ENCODE measurements around the gene NPHP4. TPM values are rescaled to one million over a fixed set of nuclear protein-coding genes. Genes with fewer than 3 reads are reported as not detected.

Gene NPHP4
- total and polyA plus RNA-seq, 2 donors (not counting 3 experiments of a cell fraction or from before 2014, with no cell fraction given), result 4.4 to 11.7 TPM

DNA sequence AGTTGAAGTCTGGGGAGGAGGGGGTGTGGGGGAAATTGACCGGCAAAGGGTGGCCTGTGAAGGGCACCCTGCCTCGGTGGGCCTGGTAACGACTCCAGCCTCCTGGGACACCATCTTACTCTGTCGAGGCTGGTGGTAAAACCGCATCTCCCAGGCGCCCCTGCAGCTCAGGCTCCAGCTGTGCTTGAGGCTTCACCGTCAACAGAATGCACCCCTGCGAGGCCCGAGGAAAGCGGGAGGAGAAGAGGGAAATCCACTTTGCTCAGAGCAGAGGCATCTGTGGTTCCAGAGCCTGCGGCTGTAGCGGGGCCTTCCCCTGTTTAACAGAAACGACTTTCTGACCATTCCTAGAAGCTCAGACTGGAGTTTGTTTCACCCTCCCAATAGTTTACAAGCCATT lies 165.6 kb downstream of the NPHP4 start:
- no peaks in the 10 kb centered on the region for H3K4me1 ChIP-seq (ENCODE audit: control insufficient read depth, extremely low read depth, insufficient read depth, low read length)
- H2AFZ ChIP-seq (ENCODE audit: low read depth, low read length), result no peak overlapping the region
- no peaks in the 10 kb centered on the region for H4K20me1 ChIP-seq (replicated peaks; ENCODE audit: control insufficient read depth, extremely low read depth, insufficient read depth, low read length)
- no TSS peak for BruUV-seq (replicated peaks)
- no peaks in the 10 kb centered on the region for H3K9me1 ChIP-seq (replicated peaks; ENCODE audit: control insufficient read depth, extremely low read depth, insufficient read depth, low read length)
- no peak overlapping the region for H3K9ac ChIP-seq (replicated peaks; ENCODE audit: extremely low read depth, insufficient read depth, low read length)
- dilution Hi-C loops (cut with MboI; ENCODE audit: extremely low pct_ligation_motif_present, low sequenced_read_pairs), result no loop called here
- intact Hi-C loops (cut with micrococcal nuclease), result no loop called here
- H3K4me3 ChIP-seq (replicated peaks in 1 of 3; ENCODE audit: insufficient read depth in 1 of 3, low read depth in 1 of 3, low read length in 3 of 3), result no peak overlapping the region
- no peak for TF ChIP-seq POLR2AphosphoS5 (IDR thresholded peaks at IDR 0.05; ENCODE audit: insufficient read depth, low read depth, low read length)
- TF ChIP-seq, protein P1, sequence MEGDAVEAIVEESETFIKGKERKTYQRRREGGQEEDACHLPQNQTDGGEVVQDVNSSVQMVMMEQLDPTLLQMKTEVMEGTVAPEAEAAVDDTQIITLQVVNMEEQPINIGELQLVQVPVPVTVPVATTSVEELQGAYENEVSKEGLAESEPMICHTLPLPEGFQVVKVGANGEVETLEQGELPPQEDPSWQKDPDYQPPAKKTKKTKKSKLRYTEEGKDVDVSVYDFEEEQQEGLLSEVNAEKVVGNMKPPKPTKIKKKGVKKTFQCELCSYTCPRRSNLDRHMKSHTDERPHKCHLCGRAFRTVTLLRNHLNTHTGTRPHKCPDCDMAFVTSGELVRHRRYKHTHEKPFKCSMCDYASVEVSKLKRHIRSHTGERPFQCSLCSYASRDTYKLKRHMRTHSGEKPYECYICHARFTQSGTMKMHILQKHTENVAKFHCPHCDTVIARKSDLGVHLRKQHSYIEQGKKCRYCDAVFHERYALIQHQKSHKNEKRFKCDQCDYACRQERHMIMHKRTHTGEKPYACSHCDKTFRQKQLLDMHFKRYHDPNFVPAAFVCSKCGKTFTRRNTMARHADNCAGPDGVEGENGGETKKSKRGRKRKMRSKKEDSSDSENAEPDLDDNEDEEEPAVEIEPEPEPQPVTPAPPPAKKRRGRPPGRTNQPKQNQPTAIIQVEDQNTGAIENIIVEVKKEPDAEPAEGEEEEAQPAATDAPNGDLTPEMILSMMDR (IDR thresholded peaks at IDR 0.05; ENCODE audit: extremely low read depth in 1 of 2, insufficient read depth in 1 of 2, low read depth in 1 of 2, low read length in 2 of 2), result no peak
- TF ChIP-seq, protein P2, sequence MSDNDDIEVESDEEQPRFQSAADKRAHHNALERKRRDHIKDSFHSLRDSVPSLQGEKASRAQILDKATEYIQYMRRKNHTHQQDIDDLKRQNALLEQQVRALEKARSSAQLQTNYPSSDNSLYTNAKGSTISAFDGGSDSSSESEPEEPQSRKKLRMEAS (IDR thresholded peaks at IDR 0.05; ENCODE audit: insufficient read depth, insufficient read length), result no peak
- TF ChIP-seq GATA2 (IDR thresholded peaks at IDR 0.05; ENCODE audit: insufficient read depth, insufficient read length, low read depth, low read length), result no peak
- no peak for TF ChIP-seq EZH2 (IDR thresholded peaks at IDR 0.05; ENCODE audit: borderline replicate concordance, low read depth, low read length, severe bottlenecking)
- no peak for TF ChIP-seq POLR2A (IDR thresholded peaks at IDR 0.05; ENCODE audit: low read depth, low read length)
- TF ChIP-seq FOS (IDR thresholded peaks at IDR 0.05; ENCODE audit: borderline replicate concordance, insufficient read depth, low read length), result no peak
- no peak for TF ChIP-seq JUN (IDR thresholded peaks at IDR 0.05; ENCODE audit: borderline replicate concordance, insufficient read depth, insufficient read length, low read depth)
- TF ChIP-seq MYC (IDR thresholded peaks at IDR 0.05; ENCODE audit: low read depth, low read length), result no peak
- H3K27me3 ChIP-seq (ENCODE audit: control insufficient read depth in 2 of 2, insufficient read depth in 2 of 2, low read length in 2 of 2), result no peaks in the 10 kb centered on the region
- CTCF ChIA-PET, result no interaction called here
- no peak overlapping the region for H3K27ac ChIP-seq (ENCODE audit: insufficient read depth, low read depth, low read length)
- H3K79me2 ChIP-seq (ENCODE audit: control insufficient read depth, insufficient read depth, low read length), result no peaks in the 10 kb centered on the region
- no peak for FAIRE-seq
- no peak overlapping the region for H3K4me2 ChIP-seq (ENCODE audit: insufficient read depth, low read length)
- H3K36me3 ChIP-seq (ENCODE audit: control insufficient read depth in 2 of 2, extremely low read depth in 1 of 2, insufficient read depth in 2 of 2, low read length in 2 of 2), result no peaks in the 10 kb centered on the region
- POLR2A ChIA-PET, result no interaction called here
- no peak for DNase-seq (ENCODE audit: low read depth, low spot score)
- H3K9me3 ChIP-seq (replicated peaks; ENCODE audit: control insufficient read depth, insufficient read depth, low read length), result no peaks in the 10 kb centered on the region

All from endothelial cell of umbilical vein (primary cell).